ENCODE data around the gene PRDM15. TPM values are rescaled to one million over a fixed set of nuclear protein-coding genes. Genes with fewer than 3 reads are reported as not detected.

Gene PRDM15
- total and polyA plus RNA-seq, 2 donors (not counting 3 experiments of a cell fraction or from before 2014, with no cell fraction given), result 11.8 to 12.9 TPM

DNA sequence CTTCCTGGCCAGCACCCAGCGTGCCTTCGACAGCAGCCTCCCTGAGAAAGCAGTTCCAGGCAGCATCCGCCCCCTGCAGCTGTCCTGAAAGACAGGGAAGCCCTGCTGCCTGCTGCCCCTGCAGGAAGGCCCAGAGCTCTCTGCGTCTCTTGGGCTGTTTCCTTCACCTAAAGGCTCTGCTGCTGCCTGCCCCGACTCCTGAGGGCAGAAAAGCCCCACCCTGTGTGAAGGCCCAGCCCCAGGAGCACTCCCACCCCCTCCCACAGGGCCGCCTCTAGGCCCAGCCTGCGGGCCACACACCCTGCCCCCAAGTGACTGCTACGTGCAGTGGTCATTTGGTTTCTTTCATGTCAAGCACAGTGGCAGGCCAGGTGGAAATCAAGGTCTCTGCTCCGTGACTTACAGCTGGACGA lies 124.7 kb downstream of the PRDM15 start:
- DNase-seq (ENCODE audit: low read depth, low spot score) (no peak), FAIRE-seq (no peak)
- CTCF ChIA-PET, result interaction anchor here (2.0 kb wide), 1 partner anchor 24 kb away, joined by 5 read pairs; no protein-coding TSS in a partner anchor
- Histone ChIP-seq H4K20me1 (replicated peaks; ENCODE audit: control insufficient read depth, extremely low read depth, insufficient read depth, low read length) (no peaks in the 10 kb centered on the region), H2AFZ (ENCODE audit: low read depth, low read length) (no peak overlapping the region), H3K4me2 (ENCODE audit: insufficient read depth, low read length) (no peak overlapping the region), H3K9me1 (replicated peaks; ENCODE audit: control insufficient read depth, extremely low read depth, insufficient read depth, low read length) (no peaks in the 10 kb centered on the region), H3K79me2 (ENCODE audit: control insufficient read depth, insufficient read depth, low read length) (no peaks in the 10 kb centered on the region), H3K4me1 (ENCODE audit: control insufficient read depth, extremely low read depth, insufficient read depth, low read length) (no peaks in the 10 kb centered on the region), H3K27ac (ENCODE audit: insufficient read depth, low read depth, low read length) (no peak overlapping the region), H3K9me3 (replicated peaks; ENCODE audit: control insufficient read depth, insufficient read depth, low read length) (no peaks in the 10 kb centered on the region), H3K27me3 (ENCODE audit: control insufficient read depth in 2 of 2, insufficient read depth in 2 of 2, low read length in 2 of 2) (peaks cover 3 to 5% of the 10 kb centered on the region in 2 experiments), H3K36me3 (ENCODE audit: control insufficient read depth in 2 of 2, extremely low read depth in 1 of 2, insufficient read depth in 2 of 2, low read length in 2 of 2) (no peaks in the 10 kb centered on the region), H3K9ac (replicated peaks; ENCODE audit: extremely low read depth, insufficient read depth, low read length) (no peak overlapping the region), H3K4me3 (replicated peaks in 1 of 3; ENCODE audit: insufficient read depth in 1 of 3, low read depth in 1 of 3, low read length in 3 of 3) (no peak overlapping the region)
- intact Hi-C loops (cut with micrococcal nuclease) (no loop called here), dilution Hi-C loops (cut with MboI; ENCODE audit: extremely low pct_ligation_motif_present, low sequenced_read_pairs) (no loop called here)
- BruUV-seq (replicated peaks), result no TSS peak
- TF ChIP-seq, protein P1, sequence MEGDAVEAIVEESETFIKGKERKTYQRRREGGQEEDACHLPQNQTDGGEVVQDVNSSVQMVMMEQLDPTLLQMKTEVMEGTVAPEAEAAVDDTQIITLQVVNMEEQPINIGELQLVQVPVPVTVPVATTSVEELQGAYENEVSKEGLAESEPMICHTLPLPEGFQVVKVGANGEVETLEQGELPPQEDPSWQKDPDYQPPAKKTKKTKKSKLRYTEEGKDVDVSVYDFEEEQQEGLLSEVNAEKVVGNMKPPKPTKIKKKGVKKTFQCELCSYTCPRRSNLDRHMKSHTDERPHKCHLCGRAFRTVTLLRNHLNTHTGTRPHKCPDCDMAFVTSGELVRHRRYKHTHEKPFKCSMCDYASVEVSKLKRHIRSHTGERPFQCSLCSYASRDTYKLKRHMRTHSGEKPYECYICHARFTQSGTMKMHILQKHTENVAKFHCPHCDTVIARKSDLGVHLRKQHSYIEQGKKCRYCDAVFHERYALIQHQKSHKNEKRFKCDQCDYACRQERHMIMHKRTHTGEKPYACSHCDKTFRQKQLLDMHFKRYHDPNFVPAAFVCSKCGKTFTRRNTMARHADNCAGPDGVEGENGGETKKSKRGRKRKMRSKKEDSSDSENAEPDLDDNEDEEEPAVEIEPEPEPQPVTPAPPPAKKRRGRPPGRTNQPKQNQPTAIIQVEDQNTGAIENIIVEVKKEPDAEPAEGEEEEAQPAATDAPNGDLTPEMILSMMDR (IDR thresholded peaks at IDR 0.05; ENCODE audit: extremely low read depth in 1 of 2, insufficient read depth in 1 of 2, low read depth in 1 of 2, low read length in 2 of 2), result no peak
- TF ChIP-seq FOS (IDR thresholded peaks at IDR 0.05; ENCODE audit: borderline replicate concordance, insufficient read depth, low read length) (no peak), JUN (IDR thresholded peaks at IDR 0.05; ENCODE audit: borderline replicate concordance, insufficient read depth, insufficient read length, low read depth) (no peak), POLR2AphosphoS5 (IDR thresholded peaks at IDR 0.05; ENCODE audit: insufficient read depth, low read depth, low read length) (no peak), GATA2 (IDR thresholded peaks at IDR 0.05; ENCODE audit: insufficient read depth, insufficient read length, low read depth, low read length) (no peak), MYC (IDR thresholded peaks at IDR 0.05; ENCODE audit: low read depth, low read length) (no peak), POLR2A (IDR thresholded peaks at IDR 0.05; ENCODE audit: low read depth, low read length) (no peak), EZH2 (IDR thresholded peaks at IDR 0.05; ENCODE audit: borderline replicate concordance, low read depth, low read length, severe bottlenecking) (no peak)
- TF ChIP-seq, protein P2, sequence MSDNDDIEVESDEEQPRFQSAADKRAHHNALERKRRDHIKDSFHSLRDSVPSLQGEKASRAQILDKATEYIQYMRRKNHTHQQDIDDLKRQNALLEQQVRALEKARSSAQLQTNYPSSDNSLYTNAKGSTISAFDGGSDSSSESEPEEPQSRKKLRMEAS (IDR thresholded peaks at IDR 0.05; ENCODE audit: insufficient read depth, insufficient read length), result no peak
- POLR2A ChIA-PET, result no interaction called here
